NB4 (cell line): ENCODE data around the gene SLC35F5.

Experiments
- CTCF ChIP-seq: IDR thresholded peaks from one replicate; pipeline ENCODE4 v1.5.1; 2012; ENCODE audit warnings: low read depth, low read length
- MAX ChIP-seq: IDR thresholded peaks from 2 replicates; pipeline ENCODE4 v1.6.1; 2011; ENCODE audit warnings: low read depth, low read length

GRCh38 chr2:113757138-113757657 is 756 bp upstream of the SLC35F5 start:
- TF ChIP-seq CTCF (no peak), MAX (no peak)
